ENCODE results near the gene LPO. TPM values are rescaled to one million over a fixed set of nuclear protein-coding genes. Genes with fewer than 3 reads are reported as not detected.

The LPO gene
- total RNA-seq (2014; rRNA removed) = not detected in 2 replicates
- Bru-seq, nascent RNA = percentile 15 among the genes with signal in this experiment
- BruChase-seq, experiment 1, labeled RNA remaining after a 6-hour chase = percentile 10 among the genes with signal in this experiment
- BruChase-seq, experiment 2, labeled RNA remaining after a 2-hour chase = percentile 10 among the genes with signal in this experiment
- long read RNA-seq, partial matches to known transcripts = 0 of 1 reads
- long read RNA-seq, other reads (novel, unspliced or antisense) = 1 of 1 reads

DNA sequence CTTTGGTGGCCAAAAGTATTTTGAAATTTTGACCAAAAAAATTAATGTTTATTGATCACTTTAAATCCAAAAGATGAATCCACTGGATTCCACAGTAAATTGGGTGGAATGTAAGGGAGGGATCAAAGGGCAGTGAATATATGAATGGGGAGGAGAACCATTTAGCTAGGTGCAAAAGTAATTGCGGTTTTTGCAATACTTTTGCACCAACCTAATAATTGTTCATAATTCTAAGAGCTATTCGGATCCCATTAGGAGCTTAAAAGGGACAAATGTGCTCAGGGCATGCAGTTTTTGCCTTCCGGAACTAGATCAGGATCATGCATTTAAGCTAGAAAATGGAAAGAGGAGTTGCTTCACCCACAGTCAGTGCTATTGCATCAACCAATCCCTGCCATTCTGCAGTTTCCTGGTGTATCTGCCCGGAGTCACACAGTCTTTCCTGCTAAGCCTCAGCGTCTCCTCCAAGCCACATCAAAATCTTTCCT is at the start of gene LPO:
Gene LPO, plus strand, starts transcription at position 438 of the 488 bp plus-strand sequence. CDS start 4,396 bp downstream, outside the sequence.
- intact Hi-C loops (cut with micrococcal nuclease) = no loop called here
- Histone ChIP-seq H3K9me3 (ENCODE audit: low read length) (no peaks in the 10 kb centered on the region), H3K36me3 (ENCODE audit: low read depth, low read length) (no peaks in the 10 kb centered on the region), H3K4me3 (ENCODE audit: low read length) (no peak within 1 kb of the TSS), H3K9me2 (replicated peaks; ENCODE audit: low read length) (no peaks in the 10 kb centered on the region), H2AFZ (ENCODE audit: low read length) (no peak within 1 kb of the TSS), H3K4me2 (ENCODE audit: low read length) (no peak within 1 kb of the TSS), H4K20me1 (ENCODE audit: low read length) (no peaks in the 10 kb centered on the region), H3K9ac (ENCODE audit: low read length) (no peak within 1 kb of the TSS), H3K4me1 (ENCODE audit: insufficient read depth, low read length) (peaks cover 7% of the 10 kb centered on the region; the same call in 1 of the 2 replicates), H3K27ac (ENCODE audit: low read length) (no peak within 1 kb of the TSS), H3F3A (ENCODE audit: low read length, unreplicated experiment) (no peaks in the 10 kb centered on the region), H3K27me3 (ENCODE audit: low read length) (peaks cover 77% of the 10 kb centered on the region), H3K79me2 (ENCODE audit: low read length) (no peaks in the 10 kb centered on the region)
- ChIA-PET POLR2A (ENCODE audit: unreplicated experiment) (no interaction called here), CTCF (no interaction called here)
- BruUV-seq (replicated peaks) = no TSS peak
- ATAC-seq (no peak), DNase-seq (no peak)
- TF ChIP-seq, protein P1, sequence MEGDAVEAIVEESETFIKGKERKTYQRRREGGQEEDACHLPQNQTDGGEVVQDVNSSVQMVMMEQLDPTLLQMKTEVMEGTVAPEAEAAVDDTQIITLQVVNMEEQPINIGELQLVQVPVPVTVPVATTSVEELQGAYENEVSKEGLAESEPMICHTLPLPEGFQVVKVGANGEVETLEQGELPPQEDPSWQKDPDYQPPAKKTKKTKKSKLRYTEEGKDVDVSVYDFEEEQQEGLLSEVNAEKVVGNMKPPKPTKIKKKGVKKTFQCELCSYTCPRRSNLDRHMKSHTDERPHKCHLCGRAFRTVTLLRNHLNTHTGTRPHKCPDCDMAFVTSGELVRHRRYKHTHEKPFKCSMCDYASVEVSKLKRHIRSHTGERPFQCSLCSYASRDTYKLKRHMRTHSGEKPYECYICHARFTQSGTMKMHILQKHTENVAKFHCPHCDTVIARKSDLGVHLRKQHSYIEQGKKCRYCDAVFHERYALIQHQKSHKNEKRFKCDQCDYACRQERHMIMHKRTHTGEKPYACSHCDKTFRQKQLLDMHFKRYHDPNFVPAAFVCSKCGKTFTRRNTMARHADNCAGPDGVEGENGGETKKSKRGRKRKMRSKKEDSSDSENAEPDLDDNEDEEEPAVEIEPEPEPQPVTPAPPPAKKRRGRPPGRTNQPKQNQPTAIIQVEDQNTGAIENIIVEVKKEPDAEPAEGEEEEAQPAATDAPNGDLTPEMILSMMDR (conservative IDR thresholded peaks at IDR 0.05; ENCODE audit: low read depth, low read length) = no peak
- TF ChIP-seq EZH2 (IDR thresholded peaks at IDR 0.05; ENCODE audit: low read length, unreplicated experiment) (no peak), EZH2phosphoT487 (IDR thresholded peaks at IDR 0.05; ENCODE audit: borderline replicate concordance, low read length) (no peak)

DNA sequence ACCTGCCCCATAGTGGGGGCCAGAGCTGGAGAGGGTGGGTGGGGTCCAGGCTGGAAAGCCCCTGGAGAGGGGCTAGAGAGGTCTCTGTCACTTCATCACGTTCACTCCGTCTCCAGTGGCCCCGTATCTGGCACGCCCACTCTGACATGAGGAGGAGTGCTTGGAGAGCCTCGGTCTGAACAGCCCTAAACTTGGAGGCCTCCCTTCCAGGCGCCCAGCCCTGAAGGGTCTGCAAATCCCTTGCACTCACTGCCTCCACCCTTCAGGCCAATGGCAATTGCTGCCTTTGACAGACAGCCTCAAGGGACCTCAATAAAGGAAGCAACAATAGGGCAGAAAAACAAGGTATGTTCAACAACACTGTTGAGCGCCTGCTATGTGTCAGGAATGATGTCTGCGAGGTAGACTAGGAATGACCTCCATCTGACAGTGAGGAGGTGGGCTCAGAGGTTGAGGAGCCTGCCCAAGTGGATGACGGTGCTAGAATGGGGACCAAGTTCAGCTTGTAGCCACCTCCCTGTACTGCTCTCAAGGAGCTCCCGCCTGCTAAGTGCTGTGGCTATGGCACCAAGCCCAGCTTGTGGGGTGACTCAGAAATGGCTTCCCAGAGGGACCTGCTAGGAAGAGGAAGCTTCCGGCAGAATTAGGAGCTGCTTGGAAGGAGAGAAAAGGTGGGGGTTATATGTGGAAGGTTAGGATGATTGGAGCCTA is 48.8 kb upstream of the LPO start:
- Histone ChIP-seq H3K4me1 (ENCODE audit: insufficient read depth, low read length) (peaks cover 14% of the 10 kb centered on the region), H2AFZ (ENCODE audit: low read length) (no peak overlapping the region), H3K9ac (ENCODE audit: low read length) (no peak overlapping the region), H3K27me3 (ENCODE audit: low read length) (peaks cover 8% of the 10 kb centered on the region; the same call in 1 of the 2 replicates), H3K36me3 (ENCODE audit: low read depth, low read length) (no peaks in the 10 kb centered on the region), H3K9me3 (ENCODE audit: low read length) (no peaks in the 10 kb centered on the region), H3K27ac (ENCODE audit: low read length) (no peak overlapping the region), H3K4me2 (ENCODE audit: low read length) (peak overlapping the region; percentile 40), H3K4me3 (ENCODE audit: low read length) (no peak overlapping the region), H4K20me1 (ENCODE audit: low read length) (no peaks in the 10 kb centered on the region), H3F3A (ENCODE audit: low read length, unreplicated experiment) (no peaks in the 10 kb centered on the region), H3K9me2 (replicated peaks; ENCODE audit: low read length) (no peaks in the 10 kb centered on the region), H3K79me2 (ENCODE audit: low read length) (no peaks in the 10 kb centered on the region)
- ChIA-PET POLR2A (ENCODE audit: unreplicated experiment) (no interaction called here), CTCF (interaction anchor here (0.6 to 1.0 kb wide), 2 partner anchors 21 to 228 kb away, joined by 3 to 4 read pairs; partner anchors contain the start of gene RNF43)
- no TSS peak for BruUV-seq (replicated peaks)
- no peak for TF ChIP-seq EZH2phosphoT487 (IDR thresholded peaks at IDR 0.05; ENCODE audit: borderline replicate concordance, low read length)
- no peak for TF ChIP-seq EZH2 (IDR thresholded peaks at IDR 0.05; ENCODE audit: low read length, unreplicated experiment)
- TF ChIP-seq, protein P1 (conservative IDR thresholded peaks at IDR 0.05; ENCODE audit: low read depth, low read length) = no peak
- peak; percentile 98 for DNase-seq
- intact Hi-C loops (cut with micrococcal nuclease) = loop anchor here (10.0 kb wide), 1 partner anchor 585 kb away; no protein-coding TSS in a partner anchor
- peak; percentile 99 for ATAC-seq

Data from PC-3 (cell line).